ENCODE results near the gene NDUFS7. TPM values are rescaled to one million over a fixed set of nuclear protein-coding genes. Genes with fewer than 3 reads are reported as not detected.
A peak's percentile ranks its signal among the peaks of the same experiment; 100 is the strongest.

The NDUFS7 gene
- total and polyA plus RNA-seq, 9 donors: 67.7 to 106 (median 89.2) TPM

GRCh38 chr19:1362387-1363257 is 21.1 kb upstream of the NDUFS7 start:
- H3K4me1 ChIP-seq (ENCODE audit: control insufficient read depth, insufficient read depth, low read length): peaks cover 38% of the 10 kb centered on the region
- no peak overlapping the region for H3K4me3 ChIP-seq (ENCODE audit: low read length)
- 85% methylated on average over 29 of the region's 42 CpGs for WGBS (ENCODE audit: insufficient coverage)
- no peak for DNase-seq
- H3K36me3 ChIP-seq (ENCODE audit: control insufficient read depth, insufficient read depth, low read length): peaks cover 80% of the 10 kb centered on the region
- no peaks in the 10 kb centered on the region for H3K9me3 ChIP-seq (replicated peaks; ENCODE audit: control insufficient read depth, low read depth, low read length)
- H3K27ac ChIP-seq (ENCODE audit: low read length): no peak overlapping the region
- no peaks in the 10 kb centered on the region for H3K27me3 ChIP-seq (ENCODE audit: control insufficient read depth, insufficient read depth, low read length)

GRCh38 chr19:1363599-1363998 is 20.1 kb upstream of the NDUFS7 start:
- Histone ChIP-seq H3K4me3 (ENCODE audit: low read length) (no peak overlapping the region), H3K9me3 (replicated peaks; ENCODE audit: control insufficient read depth, low read depth, low read length) (no peaks in the 10 kb centered on the region), H3K27ac (ENCODE audit: low read length) (no peak overlapping the region), H3K27me3 (ENCODE audit: control insufficient read depth, insufficient read depth, low read length) (no peaks in the 10 kb centered on the region), H3K4me1 (ENCODE audit: control insufficient read depth, insufficient read depth, low read length) (peaks cover 36% of the 10 kb centered on the region), H3K36me3 (ENCODE audit: control insufficient read depth, insufficient read depth, low read length) (peaks cover 77% of the 10 kb centered on the region)
- WGBS (ENCODE audit: insufficient coverage): 80% methylated on average over 6 of the region's 10 CpGs
- DNase-seq: no peak

GRCh38 chr19:1364070-1364704 is 19.5 kb upstream of the NDUFS7 start:
- no peak overlapping the region for H3K4me3 ChIP-seq (ENCODE audit: low read length)
- peaks cover 36% of the 10 kb centered on the region for H3K4me1 ChIP-seq (ENCODE audit: control insufficient read depth, insufficient read depth, low read length)
- H3K9me3 ChIP-seq (replicated peaks; ENCODE audit: control insufficient read depth, low read depth, low read length): no peaks in the 10 kb centered on the region
- no peaks in the 10 kb centered on the region for H3K27me3 ChIP-seq (ENCODE audit: control insufficient read depth, insufficient read depth, low read length)
- no peak overlapping the region for H3K27ac ChIP-seq (ENCODE audit: low read length)
- H3K36me3 ChIP-seq (ENCODE audit: control insufficient read depth, insufficient read depth, low read length): peaks cover 77% of the 10 kb centered on the region
- 96% methylated on average over 4 of the region's 15 CpGs for WGBS (ENCODE audit: insufficient coverage)
- no peak for DNase-seq

- Histone ChIP-seq H3K4me3 (ENCODE audit: low read length) (no peak overlapping the region), H3K4me1 (ENCODE audit: control insufficient read depth, insufficient read depth, low read length) (peaks cover 28% of the 10 kb centered on the region), H3K27ac (ENCODE audit: low read length) (no peak overlapping the region), H3K9me3 (replicated peaks; ENCODE audit: control insufficient read depth, low read depth, low read length) (no peaks in the 10 kb centered on the region), H3K36me3 (ENCODE audit: control insufficient read depth, insufficient read depth, low read length) (peaks cover 80% of the 10 kb centered on the region), H3K27me3 (ENCODE audit: control insufficient read depth, insufficient read depth, low read length) (no peaks in the 10 kb centered on the region)
- 88% methylated on average over 33 of the region's 37 CpGs for WGBS (ENCODE audit: insufficient coverage)
- DNase-seq: no peak
These were observed 18.1 kb upstream of the NDUFS7 start for GRCh38 chr19:1365319-1366269.

GRCh38 chr19:1366296-1366695 is 17.4 kb upstream of the NDUFS7 start:
- peaks cover 87% of the 10 kb centered on the region for H3K36me3 ChIP-seq (ENCODE audit: control insufficient read depth, insufficient read depth, low read length)
- H3K27me3 ChIP-seq (ENCODE audit: control insufficient read depth, insufficient read depth, low read length): no peaks in the 10 kb centered on the region
- H3K27ac ChIP-seq (ENCODE audit: low read length): no peak overlapping the region
- no peaks in the 10 kb centered on the region for H3K9me3 ChIP-seq (replicated peaks; ENCODE audit: control insufficient read depth, low read depth, low read length)
- no peak for DNase-seq
- H3K4me1 ChIP-seq (ENCODE audit: control insufficient read depth, insufficient read depth, low read length): peaks cover 21% of the 10 kb centered on the region
- no peak overlapping the region for H3K4me3 ChIP-seq (ENCODE audit: low read length)
- 91% methylated on average over 9 of the region's 10 CpGs for WGBS (ENCODE audit: insufficient coverage)

GRCh38 chr19:1366899-1367870 is 16.5 kb upstream of the NDUFS7 start:
- Histone ChIP-seq H3K27me3 (ENCODE audit: control insufficient read depth, insufficient read depth, low read length) (no peaks in the 10 kb centered on the region), H3K9me3 (replicated peaks; ENCODE audit: control insufficient read depth, low read depth, low read length) (no peaks in the 10 kb centered on the region), H3K4me1 (ENCODE audit: control insufficient read depth, insufficient read depth, low read length) (peaks cover 13% of the 10 kb centered on the region), H3K27ac (ENCODE audit: low read length) (no peak overlapping the region), H3K36me3 (ENCODE audit: control insufficient read depth, insufficient read depth, low read length) (peaks cover 87% of the 10 kb centered on the region), H3K4me3 (ENCODE audit: low read length) (no peak overlapping the region)
- 75% methylated on average over 30 of the region's 35 CpGs for whole genome bisulfite sequencing (ENCODE audit: insufficient coverage)
- DNase-seq: peak; percentile 44

- Histone ChIP-seq H3K4me1 (ENCODE audit: control insufficient read depth, insufficient read depth, low read length) (peaks cover 12% of the 10 kb centered on the region), H3K36me3 (ENCODE audit: control insufficient read depth, insufficient read depth, low read length) (peaks cover 85% of the 10 kb centered on the region), H3K27ac (ENCODE audit: low read length) (no peak overlapping the region), H3K27me3 (ENCODE audit: control insufficient read depth, insufficient read depth, low read length) (no peaks in the 10 kb centered on the region), H3K4me3 (ENCODE audit: low read length) (no peak overlapping the region), H3K9me3 (replicated peaks; ENCODE audit: control insufficient read depth, low read depth, low read length) (no peaks in the 10 kb centered on the region)
- DNase-seq: no peak
- 90% methylated on average over 6 of the region's 18 CpGs for WGBS (ENCODE audit: insufficient coverage)
These were observed 14.4 kb upstream of the NDUFS7 start for GRCh38 chr19:1369214-1369805.

GRCh38 chr19:1370579-1371361 is 12.9 kb upstream of the NDUFS7 start:
- Histone ChIP-seq H3K27ac (ENCODE audit: low read length) (no peak overlapping the region), H3K9me3 (replicated peaks; ENCODE audit: control insufficient read depth, low read depth, low read length) (no peaks in the 10 kb centered on the region), H3K36me3 (ENCODE audit: control insufficient read depth, insufficient read depth, low read length) (peaks cover 76% of the 10 kb centered on the region), H3K27me3 (ENCODE audit: control insufficient read depth, insufficient read depth, low read length) (no peaks in the 10 kb centered on the region), H3K4me1 (ENCODE audit: control insufficient read depth, insufficient read depth, low read length) (peaks cover 13% of the 10 kb centered on the region), H3K4me3 (ENCODE audit: low read length) (no peak overlapping the region)
- 93% methylated on average over 44 of the region's 52 CpGs for WGBS (ENCODE audit: insufficient coverage)
- DNase-seq: no peak

All from muscle of leg (tissue), 11 donors.